GM19372 (cell line): Measurements from ENCODE around the gene HECTD4.
"Not testable (repeated sequence)": the region's sequence is repeated elsewhere in the genome, so short reads cannot be mapped to it uniquely, and the experiment has no call there.

Source experiments
- ATAC-seq: cut with Tn5 transposase; IDR thresholded peaks from one replicate; pipeline ENCODE4 v1.9.1; 2021; ENCODE audit warnings: mild to moderate bottlenecking, low read depth, moderate library complexity; ENCODE audit not compliant: unreplicated experiment

HECTD4 gene

DNA sequence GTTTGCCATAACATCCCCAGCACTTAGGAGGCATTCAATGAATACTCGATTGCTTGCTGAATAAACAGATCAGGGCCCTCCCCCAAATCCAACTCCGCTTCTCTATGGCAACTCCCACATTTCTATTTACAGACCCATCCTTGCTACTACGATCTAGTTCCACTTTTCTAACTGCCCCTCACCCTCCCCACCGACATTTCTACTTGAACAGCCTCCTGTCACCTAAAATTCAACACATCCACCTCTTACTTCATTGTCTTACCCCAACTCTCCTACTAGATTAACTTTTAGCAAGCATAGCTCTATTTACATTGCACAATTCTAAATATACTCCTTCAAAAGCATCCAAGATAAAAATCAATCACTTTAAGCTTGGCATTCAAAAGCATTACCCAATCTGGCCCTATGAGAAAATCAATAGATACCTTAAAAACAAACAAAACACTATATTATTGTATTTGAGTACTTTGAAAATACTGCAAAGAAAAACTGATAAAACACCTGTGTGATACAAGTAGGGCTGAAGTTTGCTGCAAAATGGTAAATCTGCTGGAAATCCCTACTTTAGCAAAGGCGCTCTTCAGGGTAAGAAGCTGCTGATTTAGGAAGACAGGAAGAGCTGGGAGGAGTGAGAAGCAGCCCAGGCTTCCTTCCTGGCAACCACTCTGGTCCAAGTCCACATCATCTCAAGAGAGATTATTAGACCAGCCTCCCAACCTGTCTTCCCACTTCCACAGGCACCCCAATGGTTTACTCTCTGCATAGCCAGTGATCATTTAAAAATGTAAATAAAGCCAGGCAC lies 96.4 kb downstream of the HECTD4 start:
- ATAC-seq, result no peak

DNA sequence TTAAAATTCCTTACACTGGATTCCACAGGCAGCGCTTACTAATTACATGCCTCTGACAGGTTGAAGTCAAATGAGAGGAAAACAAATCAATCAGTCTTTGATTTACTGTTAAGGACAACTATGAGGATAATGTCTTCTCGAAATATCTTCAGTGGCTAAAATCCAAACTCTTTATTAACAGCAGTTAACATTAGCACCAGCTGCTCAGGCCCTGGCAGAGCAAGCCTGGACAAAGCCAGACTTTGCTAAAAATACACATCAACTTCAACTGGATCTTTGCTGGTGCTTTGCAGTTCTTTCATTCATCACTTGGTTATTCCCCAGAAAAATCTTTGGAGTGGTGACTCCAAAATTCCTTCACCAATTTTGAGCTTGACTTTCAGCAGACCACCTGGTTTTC lies 98.7 kb downstream of the HECTD4 start:
- no peak for ATAC-seq

DNA sequence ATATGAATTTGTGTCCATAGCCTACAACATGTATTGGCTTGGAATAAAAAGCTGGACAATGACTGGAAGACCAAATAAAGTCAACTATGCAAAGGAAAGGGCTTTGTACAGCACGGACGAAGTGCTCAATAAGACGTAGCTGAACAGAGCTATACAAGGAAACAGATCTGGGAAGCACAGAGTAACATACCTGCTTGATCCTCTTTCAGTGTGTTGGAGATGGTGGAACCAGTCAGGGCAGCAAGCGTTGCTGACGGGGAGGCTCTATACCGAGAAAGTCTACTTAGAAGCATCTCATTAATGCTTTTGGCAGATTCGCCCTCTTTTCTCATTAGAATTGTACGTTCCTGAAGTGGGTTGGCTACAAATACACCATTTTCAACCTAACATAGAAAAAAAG lies 99.3 kb downstream of the HECTD4 start:
- ATAC-seq, result no peak

DNA sequence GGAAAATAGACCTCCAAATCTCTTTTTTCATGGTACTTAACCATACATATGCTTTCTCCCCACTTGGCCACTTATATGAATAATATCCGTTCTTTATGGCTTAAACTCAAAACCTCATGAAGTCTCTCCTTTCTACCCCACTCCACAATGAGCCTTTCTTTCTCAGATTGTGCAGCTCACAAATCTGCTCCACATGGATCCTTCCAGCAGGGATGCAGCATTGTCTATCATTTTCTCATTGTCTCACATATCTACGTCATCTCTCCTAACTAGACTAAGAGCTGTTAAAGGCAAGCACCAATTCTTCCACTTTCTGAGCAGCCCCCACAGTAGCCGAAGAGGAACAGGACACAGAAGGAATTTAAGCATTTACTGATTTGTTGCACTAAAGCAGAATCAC lies 106.4 kb downstream of the HECTD4 start:
- no peak for ATAC-seq

DNA sequence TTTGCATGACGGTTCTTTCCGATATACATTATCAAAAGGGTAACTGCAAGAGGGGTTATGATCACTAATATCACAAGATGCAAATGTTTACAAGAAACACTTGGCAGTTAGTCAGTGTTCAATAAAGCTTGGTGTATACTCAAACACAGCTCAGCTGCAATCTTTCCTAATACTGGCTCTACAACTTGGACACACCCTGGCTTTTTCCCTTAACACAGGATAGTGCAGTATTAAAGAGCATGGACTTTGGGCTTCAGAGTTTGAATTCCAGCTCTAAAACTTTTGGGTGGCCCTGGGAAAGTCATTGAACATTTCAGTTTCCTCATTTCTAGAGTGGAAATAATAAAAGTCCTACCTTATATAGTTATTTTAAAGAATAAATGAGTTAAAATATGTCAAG lies 107.0 kb downstream of the HECTD4 start:
- no peak for ATAC-seq

DNA sequence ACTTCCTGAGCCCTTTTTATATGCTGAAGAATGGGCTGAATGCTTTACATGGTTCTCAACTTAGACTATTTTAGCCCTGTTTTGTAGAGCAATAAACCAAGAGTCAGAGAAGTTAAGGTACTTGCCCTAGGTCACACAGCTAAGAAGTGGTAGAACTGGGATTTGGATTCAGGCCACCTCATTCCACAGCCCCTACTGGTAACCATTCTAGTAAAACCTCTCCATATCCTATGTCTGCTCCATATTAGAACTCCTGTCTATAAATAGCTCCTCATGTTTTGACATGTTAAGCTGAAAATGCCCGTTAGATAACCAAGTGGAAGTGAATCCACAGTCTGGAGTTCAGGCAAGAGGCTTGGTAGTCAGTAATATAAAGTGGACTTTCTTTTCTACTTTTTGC lies 111.6 kb downstream of the HECTD4 start:
- no peak for ATAC-seq

DNA sequence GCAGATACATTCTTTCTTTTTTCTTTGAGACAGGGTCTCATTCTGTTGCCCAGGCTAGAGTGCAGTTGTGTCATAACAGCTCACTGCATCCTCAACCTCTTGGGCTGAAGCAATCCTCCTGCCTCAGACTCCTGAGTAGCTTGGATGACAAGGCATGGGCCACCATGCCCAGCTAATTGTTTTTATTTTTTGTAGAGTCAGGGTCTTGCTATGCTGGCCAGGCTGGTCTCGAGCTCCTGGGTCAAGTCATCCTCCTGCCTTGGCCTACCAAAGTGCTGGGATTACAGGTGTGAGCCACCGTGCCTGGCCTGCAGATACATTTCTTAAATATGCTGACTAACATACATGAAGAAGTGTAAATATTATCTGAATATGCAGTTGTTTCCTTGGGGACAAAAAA lies 115.8 kb downstream of the HECTD4 start:
- ATAC-seq, result no peak

DNA sequence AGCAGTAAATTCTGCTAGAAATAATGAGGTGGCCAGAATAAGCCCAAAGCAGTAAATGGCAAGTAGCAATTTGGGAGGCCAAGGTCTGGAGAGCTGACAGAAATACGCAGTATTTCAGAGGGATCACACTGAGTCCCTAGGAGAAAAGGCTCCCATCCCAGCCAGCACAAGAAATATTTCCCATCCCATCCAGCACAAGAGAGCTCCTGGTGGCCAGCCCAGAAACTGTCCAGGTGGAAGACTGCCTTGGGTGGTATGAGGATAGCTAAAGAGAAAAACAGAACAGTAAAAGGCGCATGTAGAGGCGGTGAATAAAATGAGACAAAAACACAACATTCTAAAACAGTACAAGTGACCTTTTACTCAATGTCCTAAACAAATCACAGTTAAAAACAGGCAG lies 120.7 kb downstream of the HECTD4 start:
- ATAC-seq, result no peak

DNA sequence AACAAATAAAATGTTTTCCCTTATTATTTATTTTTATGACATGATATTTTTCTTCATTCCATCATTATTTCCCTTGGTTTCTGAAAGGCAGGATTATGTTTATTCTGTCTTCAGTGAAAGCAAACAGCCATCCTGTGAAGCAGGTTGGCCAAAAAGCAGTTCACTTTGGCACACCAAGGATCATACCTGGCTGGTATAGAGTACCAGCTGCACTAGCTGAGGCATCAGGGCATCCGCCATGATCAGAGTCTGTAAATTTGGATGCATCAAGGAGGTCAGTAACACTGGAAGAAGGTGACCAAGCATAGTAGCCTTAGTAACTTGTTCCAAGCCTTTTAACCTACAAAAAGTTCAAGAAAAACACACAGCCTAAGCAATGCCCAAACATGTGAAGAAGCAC lies 123.3 kb downstream of the HECTD4 start:
- no peak for ATAC-seq

DNA sequence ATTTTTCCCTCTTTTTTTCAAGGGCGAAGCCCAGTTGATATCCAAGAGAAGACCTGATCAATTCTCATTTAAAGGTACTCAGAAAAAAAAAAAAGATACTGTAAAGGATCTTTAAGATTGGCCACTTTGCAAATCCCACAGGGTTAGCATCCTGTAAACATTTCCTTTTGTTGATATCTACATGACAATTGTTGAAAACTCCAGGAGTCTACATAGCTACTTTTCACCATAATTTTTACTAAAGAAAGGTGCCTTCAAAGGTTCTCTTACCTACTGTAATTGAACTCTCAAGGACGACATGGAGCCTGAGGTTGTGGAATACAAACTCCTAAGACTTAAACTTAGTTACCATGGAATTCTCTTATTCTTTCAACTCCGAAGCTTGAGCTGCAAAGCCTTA lies 125.5 kb downstream of the HECTD4 start:
- no peak for ATAC-seq

DNA sequence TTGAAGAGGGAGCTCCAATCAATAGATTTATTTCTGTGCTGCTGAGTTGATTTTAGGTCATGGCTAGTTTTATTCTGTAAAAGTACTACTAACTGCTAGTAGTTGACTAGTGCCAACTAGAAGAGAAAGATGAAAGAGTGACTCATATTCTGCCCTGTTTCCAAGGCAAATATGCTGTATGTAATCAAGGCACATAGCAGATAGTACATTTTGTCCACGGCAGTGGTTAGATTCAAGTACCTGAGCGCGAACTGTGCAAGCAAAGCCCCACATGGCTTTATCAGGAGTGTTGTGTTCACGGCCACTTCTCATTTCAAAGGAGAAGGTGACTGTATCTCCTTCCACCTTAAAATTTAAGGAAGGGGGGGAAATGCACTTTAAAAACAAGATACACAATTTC lies 130.0 kb downstream of the HECTD4 start:
- no peak for ATAC-seq

DNA sequence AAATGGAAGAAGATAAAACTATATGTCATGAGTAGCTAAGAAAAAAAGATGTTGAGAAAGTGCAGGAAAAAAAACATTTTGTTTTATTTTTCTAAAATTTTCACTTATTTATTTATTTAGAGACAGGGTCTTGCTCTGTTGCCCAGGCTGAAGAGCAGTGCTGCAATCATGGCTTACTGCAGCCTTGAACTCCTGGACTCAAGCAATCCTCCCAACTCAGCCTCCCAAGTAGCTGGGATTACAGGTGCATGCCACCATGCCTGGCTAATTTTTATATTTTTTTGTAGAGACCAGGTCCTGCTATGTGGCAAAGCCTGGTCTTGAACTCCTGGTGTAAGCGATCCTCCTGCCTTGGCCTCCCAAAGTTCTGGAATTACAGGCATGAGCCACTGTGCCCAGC lies 137.3 kb downstream of the HECTD4 start:
- not testable (repeated sequence) for ATAC-seq

DNA sequence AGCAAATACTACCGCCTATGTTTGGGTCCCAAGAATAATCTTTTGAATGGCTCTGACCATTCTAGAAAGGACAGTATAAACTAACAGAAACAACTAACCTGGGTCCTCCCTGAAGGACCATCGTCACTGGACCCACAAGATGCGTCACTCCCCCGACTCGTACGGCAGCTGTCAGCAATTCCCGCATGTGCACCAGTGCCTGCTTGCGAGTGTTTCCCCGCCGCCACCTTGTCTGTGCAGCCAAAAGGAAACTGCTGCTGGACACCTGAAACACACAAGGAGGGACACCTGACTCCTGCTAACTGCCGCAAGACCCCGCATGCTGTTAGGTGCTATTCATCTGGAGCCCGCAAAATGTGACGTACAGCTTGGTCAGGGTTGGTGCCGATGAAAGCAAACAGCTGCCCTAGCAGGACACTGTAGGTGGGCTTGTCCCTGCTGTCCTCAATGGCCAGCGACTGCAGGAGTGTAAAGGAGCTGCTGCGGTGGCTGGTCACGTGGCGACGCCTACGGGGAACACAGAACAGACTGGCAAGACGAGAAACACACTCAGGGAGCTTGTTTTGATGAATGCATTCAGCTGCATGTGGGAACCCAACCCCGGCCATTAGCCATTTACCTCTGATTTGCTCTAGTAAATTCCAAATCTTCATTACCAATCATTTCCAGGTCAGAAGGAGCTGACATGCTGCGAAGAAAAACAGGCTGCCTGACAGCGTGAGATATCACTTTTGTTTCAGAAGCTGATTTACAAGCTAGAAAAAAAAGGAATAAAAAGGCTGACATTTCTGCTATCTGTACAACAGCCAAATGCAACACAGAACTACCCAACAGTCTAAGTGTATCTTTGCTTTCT lies 138.7 kb downstream of the HECTD4 start:
- no peak for ATAC-seq

DNA sequence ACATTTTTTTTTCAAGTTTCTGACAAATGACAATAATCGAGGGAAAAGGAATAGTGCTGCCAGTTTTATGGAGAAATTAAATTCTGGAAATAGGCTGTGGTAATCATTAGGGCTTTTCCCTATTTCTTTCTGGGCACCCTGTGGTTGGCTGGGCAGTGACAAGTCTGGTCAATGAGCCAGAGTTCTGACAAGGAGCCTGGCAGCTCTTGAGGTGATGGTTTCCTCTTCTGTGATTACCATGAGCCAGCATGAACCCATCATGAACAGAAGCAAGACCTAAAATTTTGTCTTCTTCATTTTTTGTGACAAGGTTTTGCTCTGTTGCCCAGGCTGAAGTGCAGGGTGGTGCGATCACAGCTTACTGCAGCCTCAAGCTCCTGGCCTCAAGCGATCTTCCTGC lies 141.1 kb downstream of the HECTD4 start:
- no peak for ATAC-seq

DNA sequence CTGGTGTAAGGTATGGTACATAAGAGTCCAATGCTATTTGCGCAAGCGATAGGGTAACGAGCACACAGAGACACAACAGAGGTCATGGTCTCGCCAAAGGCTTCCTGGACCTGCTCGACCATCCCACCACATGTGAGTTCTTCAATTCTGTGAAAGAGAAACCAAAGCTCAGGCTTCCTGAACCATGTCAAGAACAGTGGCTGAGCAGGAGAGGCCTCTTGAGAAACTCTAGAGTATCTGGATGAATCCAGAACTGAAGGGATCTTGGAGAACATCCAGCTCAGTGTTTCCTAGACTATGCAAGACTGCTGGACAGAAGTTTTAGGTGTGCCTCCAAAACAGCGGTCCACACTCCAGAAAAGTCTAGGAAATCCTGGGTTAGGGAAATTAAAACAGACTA lies 142.3 kb downstream of the HECTD4 start:
- ATAC-seq, result no peak

DNA sequence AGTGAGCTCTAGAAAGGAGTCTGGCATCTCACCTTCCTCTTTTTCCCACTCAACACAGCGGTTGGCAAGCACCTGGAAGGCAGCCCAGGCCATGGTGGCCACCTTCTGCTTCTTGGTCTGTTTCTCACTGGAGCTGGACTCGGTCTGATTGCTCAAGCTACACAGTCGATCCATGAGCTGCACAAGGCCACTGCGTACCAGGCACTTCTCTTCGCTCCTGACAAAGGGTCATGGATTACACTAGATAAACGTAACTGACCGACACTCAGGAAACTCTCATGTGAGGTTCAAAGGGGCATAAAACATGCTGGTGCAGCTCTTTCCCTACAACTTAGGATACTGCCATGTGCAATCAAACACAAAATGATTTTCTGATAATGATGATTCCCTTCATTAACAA lies 143.2 kb downstream of the HECTD4 start:
- ATAC-seq, result no peak

DNA sequence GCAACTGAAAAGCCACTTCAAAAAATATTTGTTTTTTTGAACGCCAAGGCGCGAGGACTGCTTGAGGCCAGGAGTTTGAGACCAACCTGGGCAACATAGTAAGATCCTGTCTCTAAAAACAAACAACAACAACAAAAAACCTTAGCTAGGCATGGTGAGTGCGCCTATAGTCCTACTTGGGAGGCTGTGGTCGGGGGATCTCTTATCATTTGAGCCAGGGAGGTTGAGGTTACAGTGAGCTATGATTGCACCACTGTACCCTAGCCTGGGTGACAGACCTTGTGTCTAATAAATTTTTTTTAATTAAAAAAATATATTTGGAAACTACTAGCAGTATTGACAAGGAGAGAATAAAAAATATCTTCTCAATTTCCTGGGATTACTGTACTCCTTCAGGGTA lies 143.8 kb downstream of the HECTD4 start:
- no peak for ATAC-seq

DNA sequence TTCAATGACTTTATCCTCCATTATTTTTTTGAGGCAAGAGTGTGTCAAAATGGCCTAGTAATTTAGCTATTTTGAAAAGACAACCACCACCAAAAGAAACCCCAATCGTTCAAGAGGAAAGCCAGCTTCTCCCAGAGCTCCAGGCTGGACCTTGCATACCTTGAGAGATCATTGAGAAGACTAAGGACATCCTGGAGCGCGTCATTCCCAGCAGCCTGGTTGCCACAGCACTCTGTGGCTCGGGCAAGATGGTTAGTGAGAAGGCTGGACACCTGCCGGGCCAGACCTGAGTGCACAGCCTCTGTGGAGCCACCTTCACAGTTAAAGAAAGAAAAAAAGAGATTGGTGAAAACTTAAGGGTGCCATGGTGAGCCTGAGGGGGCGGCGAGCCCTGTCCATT lies 145.4 kb downstream of the HECTD4 start:
- no peak for ATAC-seq

DNA sequence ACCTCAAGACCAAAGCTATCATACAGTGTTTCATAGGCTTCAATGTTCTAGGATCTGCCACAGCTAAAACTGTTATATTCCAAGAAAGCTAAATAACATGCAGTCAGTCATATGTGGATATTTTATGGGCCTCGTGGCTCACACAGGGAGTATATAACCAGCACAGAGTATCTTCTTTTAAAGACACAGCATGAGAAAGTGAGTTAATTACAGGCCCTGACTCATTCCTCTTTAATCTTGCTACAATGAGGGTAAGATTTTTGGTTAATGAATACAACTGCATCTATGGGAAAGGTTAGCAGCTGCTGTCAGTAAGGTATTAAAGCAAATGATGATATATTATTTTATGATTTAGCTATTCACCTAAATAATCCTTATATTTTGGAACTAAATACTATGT lies 145.8 kb downstream of the HECTD4 start:
- ATAC-seq, result no peak

DNA sequence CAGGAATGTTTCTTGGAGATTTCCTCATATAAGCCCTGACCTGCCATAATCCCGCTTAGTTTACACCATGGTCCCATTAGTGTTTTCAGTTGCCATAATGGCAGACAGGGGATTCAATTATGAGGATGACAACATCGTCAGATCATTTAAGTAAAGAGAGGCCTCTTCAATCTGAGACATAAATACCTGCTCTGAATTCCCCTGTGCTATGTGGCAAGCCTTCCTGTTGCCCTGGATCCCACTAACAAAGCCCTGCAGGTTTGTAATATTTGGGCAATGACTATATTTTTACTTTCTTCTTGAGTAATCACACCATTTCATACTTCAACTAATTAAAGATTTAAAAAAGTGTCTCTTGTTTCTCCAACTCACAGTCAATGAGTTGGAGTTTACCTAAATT lies 147.9 kb downstream of the HECTD4 start:
- no peak for ATAC-seq

DNA sequence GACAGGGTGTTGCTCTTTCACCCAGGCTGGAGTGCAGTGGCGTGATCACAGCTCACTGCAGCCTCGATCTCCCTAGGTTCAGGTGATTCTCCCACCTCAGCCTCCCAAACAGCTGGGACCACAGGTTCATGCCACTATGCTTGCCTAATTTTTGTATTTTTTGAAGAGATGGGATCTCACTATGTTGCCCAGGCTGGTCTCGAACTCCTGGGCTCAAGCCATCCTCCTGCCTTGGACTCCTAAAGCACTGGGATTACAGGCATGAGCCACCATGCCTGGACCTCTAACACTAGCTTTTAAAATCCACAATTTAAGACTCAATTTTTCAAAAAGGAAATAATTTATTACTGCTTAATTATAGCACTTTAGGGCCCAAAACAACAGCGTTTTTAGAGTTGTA lies 149.0 kb downstream of the HECTD4 start:
- ATAC-seq, result no peak

DNA sequence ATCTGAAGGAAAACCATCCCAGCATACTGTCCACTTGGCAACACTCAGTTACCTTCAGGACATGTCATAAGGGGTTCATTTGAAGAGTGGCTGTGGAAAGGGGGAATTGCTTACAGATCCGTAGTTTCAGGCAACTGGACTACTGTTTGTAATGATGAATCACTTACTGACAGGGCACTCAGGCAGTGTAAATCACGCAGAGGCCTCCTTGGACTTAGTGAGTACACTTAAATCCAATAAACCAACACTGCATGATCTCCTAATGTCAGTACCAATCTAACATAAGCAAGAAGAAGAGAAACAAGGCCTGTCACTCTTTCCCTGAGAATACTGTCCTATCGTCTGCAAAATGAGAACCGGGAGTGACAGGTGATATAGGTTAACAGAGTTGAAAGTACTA lies 152.1 kb downstream of the HECTD4 start:
- no peak for ATAC-seq
